Putamen (tissue), 1 donor: ENCODE data around the gene HIBCH.
"Not testable (repeated sequence)": the region's sequence is repeated elsewhere in the genome, so short reads cannot be mapped to it uniquely, and the experiment has no call there.

Source experiments
- DNase-seq: peaks from one replicate; pipeline ENCODE4 v3.0.0-alpha.2; 2016; ENCODE audit warnings: low spot score

Gene HIBCH

DNA sequence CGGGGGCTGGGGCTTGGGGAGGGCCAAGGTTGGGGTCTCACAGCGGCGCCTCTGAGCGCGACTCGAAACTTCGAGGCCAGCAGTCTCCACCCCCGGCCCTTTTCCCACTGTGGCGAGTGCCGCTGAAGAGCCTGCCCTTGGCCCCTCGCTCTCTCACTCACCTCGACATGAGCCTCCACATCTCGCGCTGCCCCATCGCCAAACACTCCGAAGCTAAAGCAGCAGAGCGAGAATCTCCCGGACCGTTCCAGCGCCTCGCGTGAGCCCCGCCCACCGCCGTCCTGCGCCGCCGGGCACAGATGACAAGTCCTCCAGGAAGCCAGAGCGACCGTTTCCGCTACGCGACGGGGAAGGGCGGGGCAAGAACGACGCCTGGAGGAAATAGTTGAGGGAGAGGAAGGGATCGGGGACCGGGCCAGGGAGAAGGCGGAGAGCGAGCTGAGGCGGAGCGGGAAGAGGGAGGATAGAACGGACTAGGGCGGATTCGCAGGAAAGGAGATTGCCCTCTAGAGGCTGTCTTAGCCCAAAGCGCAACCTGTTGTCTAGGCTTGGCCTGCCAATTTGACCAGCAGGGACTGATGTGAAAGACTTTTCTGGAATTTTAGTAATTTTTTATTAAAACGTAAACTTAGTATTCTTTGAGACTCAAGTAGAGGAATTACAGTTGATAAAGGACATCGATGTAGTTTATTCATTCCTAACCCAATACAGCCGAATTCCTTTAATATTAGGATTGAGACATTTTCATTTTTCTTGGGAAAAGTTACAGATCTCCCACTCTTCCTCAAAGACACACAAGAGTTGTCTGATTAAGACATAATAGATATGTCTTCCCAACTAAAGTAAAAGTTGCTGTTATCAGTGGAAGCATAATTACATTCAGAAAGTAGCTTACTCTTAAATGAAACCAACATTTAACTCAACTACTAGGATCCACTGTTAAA is at the start of gene HIBCH:
Gene HIBCH (minus strand): TSS at position 272 of the 944 bp plus-strand sequence. CDS start 76 bp downstream, at position 196.
- peak; percentile 99 for DNase-seq

DNA sequence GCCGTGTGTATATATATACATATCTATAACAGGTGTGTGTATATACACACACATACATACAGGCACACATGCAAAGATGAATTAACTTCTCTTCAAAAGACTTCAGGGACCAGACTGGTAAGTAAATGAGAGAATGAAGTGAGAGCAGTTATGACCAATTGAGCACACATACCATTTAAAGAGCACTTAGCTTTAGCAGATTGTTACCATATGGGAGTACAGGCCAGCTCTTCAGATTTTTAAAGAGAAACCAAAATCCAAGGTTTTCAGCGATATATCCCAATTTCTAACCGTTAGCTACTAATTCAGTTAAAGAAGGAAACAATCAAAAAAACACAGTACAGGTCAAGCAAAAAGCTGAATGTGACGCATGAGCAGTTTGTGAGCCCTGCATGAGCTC is 47.5 kb upstream of the HIBCH start:
- DNase-seq: no peak

- no peak for DNase-seq
Observed at GRCh38 chr2:190366248-190366753, 46.7 kb upstream of the HIBCH start.

DNA sequence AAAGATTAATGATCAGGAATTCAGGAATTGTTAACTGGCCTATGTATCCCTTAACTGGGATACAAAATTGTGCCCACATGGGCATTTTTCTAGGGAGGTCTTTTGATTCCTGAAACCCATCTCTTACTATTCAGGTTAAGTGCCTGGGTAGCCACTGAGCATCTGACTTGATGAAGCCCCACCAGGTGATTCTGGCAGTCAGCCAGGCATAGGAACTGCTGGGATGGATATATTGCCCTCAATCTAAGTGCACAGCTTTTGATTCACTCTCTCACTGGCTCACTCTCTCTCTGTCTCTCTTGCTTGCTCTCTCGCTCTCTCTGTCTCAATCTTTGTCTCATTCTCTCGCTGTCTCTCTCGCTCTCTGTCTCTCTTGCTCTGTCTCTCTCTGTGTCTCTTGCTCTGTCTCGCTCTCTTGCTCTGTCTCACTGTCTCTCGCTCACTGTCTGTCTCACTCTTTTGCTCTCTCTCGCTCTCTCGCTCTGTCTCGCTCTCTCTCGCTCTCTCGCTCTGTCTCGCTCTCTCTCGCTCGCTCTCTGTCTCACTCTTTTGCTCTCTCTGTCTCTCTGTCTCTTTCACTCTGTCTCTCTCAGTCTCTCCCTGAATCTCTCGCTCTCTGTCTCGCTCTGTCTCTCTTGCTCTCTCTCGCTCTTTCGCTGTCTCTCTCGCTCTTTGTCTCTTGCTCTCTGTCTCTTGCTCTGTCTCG is 46.0 kb upstream of the HIBCH start:
- no peak for DNase-seq

DNA sequence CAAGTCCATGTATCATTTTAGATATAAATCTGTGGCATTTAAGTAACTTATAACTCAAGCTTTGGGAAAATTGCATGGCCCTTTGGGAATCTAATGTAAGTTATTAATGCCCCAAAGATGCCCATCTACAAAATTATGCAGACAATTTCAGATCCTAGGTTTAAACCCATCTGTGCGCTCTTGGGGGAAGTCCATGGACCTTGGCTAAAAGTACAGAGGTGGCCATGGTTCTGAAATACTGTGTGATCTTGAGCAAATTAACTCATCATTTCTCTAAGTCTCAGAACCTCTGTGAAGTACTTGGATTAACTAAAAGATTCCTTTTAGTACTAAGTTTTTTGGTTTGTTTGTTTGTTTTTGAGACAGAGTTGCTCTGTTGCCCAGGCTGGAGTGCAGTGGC is 43.3 kb upstream of the HIBCH start:
- no peak for DNase-seq

- DNase-seq: no peak
Observed at GRCh38 chr2:190361572-190361971, 41.9 kb upstream of the HIBCH start.

DNA sequence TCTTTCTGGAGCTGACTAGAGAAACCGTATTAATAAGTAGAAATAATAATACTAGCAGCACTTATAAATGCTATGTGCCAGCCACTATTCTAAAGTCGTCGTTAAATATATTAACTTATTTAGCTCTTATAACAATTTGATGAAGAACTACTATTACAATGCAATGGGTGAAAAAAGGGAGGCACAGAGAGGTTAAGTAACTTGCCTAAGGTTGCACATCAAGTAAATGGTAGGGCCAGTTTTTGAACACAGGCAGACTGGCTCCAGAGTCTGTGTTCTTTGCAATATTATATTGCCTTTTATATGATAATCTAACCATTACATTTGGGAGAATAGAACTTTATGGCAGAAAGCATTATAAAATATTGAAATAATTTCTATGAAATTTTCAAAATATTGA is 41.3 kb upstream of the HIBCH start:
- no peak for DNase-seq

- no peak for DNase-seq
Observed at GRCh38 chr2:190360561-190360960, 40.9 kb upstream of the HIBCH start.

DNA sequence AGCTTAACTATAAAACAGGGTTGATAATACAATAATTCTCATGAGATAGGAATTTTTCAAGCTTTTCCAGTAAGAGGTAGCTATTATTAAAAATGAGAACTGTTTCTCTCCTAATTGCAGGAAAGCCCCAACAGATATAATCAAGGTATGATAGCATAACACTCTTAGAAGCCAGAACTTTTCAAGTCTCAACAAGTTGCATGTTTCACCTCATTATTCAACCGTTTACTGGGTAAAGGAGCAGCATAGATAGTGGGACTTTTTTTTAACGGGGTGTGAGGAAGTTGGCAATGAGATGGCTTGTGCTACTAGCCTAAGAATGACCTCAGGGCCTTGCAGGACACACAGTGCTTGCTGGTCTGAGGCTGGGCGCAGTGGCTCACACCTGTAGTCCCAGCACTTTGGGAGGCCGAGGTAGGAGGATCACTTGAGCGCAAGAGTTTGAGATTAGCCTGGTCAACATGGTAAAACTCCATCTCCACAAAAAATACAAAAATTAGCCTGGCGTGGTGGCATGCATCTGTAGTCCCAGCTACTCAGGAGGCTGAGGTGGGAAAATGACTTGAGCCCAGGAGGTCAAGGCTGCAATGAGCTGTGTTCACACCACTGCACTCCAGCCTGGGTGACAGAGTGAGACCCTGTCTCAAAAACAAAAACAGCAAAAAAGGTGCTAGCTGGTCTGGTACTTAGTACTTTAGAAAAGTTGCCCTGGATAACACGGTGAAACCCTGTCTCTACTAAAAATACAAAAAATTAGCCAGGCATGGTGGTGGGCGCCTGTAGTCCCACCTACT is 39.2 kb upstream of the HIBCH start:
- DNase-seq: not testable (repeated sequence)

DNA sequence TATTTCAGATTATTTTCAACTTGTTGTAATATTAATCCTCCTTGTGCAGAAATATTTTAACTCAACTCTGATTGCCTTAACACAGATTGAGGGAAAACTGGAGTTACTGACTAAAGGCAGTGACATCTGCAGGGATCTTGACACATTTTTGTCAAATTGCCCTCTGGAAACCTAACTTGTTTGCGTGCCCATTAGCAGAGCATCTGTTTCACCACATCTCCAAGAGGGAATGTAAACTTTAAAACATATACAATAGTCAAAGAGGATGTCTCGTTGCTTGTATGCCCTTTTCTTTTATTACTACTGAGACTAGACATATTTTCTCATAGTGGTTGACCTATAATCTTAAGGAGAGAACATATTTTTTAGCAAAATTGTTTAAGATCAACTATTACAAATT is 38.0 kb upstream of the HIBCH start:
- no peak for DNase-seq

DNA sequence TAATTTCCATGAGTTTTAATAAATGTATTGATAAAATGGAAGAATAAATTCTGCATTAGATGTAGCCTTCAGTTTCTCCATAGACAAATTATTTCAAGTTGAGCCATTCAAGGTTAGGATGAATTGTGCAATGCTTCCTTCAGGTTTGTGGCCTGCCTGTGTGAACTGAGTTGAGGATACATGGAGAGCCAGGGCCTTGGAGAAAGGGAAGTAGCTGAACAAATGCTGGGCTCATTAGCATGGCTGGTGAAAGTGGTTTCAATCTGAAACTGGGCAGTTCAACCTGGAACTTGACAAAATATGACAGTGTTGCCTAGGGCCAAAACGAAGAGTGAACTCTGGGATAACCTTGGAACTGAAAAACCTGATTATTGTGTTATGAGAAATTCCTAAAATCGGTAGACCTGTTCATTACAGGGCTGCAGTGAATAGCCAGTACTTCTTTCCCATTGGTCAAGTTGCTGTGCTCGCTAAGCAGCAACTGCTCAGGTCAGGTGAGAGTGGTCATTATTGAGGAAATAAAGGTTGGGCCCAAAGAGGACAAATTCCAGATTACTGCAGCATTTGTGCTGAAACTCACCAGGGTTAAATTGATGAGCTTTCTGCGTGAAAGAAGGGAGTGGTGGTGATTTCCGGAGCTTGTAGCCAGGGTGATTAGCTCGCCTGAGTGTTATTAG is 36.5 kb upstream of the HIBCH start:
- DNase-seq: no peak

- no peak for DNase-seq
Observed at GRCh38 chr2:190354003-190354690, 34.5 kb upstream of the HIBCH start.

- no peak for DNase-seq
Observed at GRCh38 chr2:190353537-190353899, 33.9 kb upstream of the HIBCH start.

DNA sequence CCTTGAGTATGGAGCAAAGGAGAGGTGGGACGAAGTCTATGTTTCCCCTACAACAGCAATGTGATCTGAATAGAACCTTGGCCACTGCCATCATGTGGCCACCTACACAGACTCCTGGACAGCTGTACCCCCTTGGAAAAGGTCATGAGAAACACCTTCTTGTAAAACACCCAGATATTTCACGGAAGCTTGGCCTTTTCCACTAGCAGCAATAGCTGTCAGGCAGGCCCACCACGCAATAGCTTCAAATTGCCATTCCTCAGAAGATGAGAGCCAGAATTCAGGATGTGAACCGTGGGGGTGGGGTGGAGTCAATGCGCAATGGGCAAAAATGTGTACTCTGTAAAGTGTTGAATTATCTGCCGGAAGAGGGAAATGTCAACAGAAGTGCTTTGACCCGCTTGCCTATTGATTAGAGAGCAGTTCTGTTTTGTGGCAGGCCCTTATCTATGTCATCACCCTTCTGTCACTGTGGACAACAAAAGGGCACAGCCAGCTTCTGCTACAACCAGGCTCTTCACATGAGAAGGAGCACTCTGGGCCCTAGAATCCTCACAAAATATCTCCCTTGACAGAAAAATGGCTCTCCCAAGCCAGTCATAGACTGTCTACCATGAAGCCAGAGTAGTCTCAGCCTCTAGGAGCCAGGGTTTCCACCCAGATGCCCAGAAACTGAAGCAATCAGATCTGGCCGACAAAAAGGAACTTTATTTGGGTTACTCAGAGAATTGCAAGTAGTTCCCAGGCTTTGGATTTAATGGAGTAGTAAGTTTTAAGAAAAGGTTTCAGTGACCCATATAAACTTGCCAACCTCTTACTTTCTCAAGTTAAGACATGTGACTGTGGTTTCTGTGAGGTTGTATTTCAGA is 33.3 kb upstream of the HIBCH start:
- DNase-seq: peak; percentile 57

DNA sequence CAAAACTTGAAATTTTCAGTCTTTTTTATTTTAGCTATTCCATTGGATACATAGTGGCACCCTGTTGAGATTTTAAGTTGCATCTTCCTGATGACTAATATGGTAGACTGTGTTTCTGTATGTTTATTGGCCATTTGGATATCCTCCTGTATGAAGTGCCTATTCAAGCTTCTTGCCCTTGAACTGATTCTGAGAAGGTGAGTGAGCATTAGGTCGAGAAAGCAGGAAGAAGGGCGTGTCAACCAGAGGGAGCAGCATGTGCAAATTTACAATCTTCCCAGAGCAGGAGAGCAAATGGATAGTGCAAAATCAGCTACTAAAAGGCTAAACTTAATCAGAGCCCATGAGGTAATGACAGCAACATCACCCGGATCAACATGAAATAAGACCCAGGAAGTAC is 32.3 kb upstream of the HIBCH start:
- no peak for DNase-seq

- no peak for DNase-seq
Observed at GRCh38 chr2:190350371-190350770, 30.7 kb upstream of the HIBCH start.

- peak; percentile 68 for DNase-seq
Observed at GRCh38 chr2:190344276-190344827, 24.7 kb upstream of the HIBCH start.

- DNase-seq: peak; percentile 67
Observed at GRCh38 chr2:190343536-190344275, 24.1 kb upstream of the HIBCH start, which contains the start of gene INPP1. Gene INPP1, plus strand, starts transcription at chr2:190343589. Its CDS starts 16,514 bp downstream, at chr2:190360103.

DNA sequence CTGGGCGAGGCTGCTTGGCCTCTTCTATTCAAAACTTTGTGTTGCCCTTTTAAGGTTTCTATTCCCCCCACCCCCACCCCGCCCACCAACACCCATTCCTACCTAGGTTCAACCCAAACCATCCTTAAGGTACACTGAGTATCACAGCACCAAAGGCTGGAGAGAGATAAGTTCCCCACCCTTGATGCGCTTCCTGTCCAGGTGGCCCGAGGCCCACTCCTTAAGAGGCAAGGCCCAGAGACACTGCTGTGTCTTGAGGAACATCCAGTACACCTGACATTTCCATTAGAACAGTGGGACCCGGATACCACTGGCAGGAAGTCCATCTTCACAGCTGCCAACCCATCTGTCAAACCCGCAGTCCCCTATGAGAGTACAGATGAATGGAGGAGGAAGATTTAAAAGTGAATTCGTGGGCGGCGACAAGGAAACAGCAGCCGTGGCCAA is 23.5 kb upstream of the HIBCH start:
- DNase-seq: no peak
